ENCODE results near the gene SNX22. TPM values are rescaled to one million over a fixed set of nuclear protein-coding genes. Genes with fewer than 3 reads are reported as not detected.
"Not testable (repeated sequence)": the region's sequence is repeated elsewhere in the genome, so short reads cannot be mapped to it uniquely, and the experiment has no call there.

SNX22 gene
- total RNA-seq, 1 donor = under 0.01 TPM

DNA sequence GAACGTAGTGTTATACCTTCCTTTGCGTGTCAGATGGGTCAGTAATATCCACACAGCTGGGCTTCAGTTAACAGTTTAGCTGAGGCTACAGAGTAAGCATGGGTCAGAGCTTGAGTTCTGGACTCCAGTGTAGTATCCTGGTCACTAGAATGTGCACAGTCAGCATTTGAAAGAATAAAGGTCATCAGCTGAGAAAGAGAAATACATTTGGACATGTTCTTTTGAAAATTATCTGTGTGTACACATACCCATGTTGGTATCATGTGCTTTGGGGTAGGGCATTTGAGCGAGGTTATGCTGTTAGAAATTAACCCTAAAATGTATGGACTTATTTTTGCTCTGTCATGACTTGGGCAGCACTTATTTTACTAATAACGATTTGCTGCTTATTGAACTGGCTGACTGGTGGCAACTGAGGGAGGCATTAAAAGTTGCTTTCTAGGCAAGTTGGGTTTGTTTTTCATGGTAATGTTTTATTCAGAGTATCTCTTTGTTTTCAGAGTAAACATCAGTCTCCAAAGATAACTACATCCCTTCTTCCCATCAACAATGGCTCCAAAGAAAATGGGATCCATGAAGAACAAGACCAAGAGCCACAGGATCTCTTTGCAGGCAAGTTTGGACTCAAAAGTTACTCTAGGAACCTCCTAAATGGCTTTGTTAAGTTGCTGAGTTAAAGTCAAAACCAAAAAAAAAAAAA is 39.3 kb upstream of the SNX22 start:
- TF ChIP-seq CTCF (IDR thresholded peaks at IDR 0.05; ENCODE audit: insufficient read depth, low read depth, low read length) = no peak
- no peak overlapping the region for H3K4me3 ChIP-seq (ENCODE audit: low read depth, low read length)
- DNase-seq (ENCODE audit: low read depth) = no peak

DNA sequence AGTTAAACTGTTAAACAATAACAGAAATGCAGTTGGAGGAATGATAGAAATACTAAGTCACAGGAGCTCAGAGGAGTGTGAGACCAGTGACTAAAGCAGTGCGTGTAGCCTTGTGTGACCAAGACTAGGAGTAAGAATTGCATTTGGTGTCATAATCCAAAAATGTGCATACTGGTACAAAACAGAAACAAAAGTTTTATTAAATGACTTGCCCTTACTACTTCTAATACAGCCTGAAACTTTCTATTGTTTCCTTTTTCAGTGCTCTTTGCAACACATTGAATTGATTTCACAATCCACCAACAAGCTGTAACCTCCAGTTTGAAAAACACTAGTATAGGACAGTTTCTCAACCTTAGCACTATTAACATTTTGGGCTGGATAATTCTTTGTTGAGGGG is 38.6 kb upstream of the SNX22 start:
- peak; percentile 76 for DNase-seq (ENCODE audit: low read depth)
- no peak for TF ChIP-seq CTCF (IDR thresholded peaks at IDR 0.05; ENCODE audit: insufficient read depth, low read depth, low read length)

DNA sequence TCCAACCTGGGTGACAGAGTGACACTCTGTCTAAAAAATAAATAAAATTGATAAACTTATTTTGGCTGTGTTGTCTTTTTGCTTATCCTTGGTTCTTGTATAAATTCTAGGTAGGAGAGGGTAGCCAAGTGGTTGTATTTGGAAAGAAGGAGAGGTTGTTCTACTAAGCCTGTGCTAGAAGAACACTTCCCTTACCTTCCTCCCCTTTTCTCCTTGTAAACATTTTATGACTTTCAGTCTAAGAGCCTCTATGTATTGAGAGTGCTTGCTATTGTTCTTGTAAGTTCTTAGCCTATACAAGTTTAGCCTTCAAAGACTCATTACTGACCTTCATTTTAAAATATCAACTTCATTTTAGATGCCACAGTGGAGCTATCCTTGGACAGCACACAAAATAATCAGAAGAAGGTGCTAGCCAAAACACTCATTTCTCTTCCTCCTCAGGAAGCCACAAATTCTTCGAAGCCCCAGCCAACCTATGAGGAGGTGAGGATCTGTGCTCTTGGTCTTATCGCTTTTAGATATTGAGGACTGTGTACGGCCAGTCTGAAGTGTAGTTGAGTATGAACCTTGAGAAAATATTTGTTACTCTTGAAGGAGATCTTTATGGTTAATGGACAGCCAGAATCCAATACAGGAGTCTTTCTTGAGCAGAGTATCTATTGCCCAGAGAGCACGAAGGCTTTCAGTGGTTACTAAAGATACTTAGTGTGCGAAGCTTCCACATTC is 33.6 kb upstream of the SNX22 start:
- H3K4me3 ChIP-seq (ENCODE audit: low read depth, low read length) = no peak overlapping the region
- no peak for TF ChIP-seq CTCF (IDR thresholded peaks at IDR 0.05; ENCODE audit: insufficient read depth, low read depth, low read length)
- no peak for DNase-seq (ENCODE audit: low read depth)

More for the DNA sequence above, 38.6 kb upstream of the SNX22 start:
- H3K4me3 ChIP-seq (ENCODE audit: low read depth, low read length) = no peak overlapping the region

DNA sequence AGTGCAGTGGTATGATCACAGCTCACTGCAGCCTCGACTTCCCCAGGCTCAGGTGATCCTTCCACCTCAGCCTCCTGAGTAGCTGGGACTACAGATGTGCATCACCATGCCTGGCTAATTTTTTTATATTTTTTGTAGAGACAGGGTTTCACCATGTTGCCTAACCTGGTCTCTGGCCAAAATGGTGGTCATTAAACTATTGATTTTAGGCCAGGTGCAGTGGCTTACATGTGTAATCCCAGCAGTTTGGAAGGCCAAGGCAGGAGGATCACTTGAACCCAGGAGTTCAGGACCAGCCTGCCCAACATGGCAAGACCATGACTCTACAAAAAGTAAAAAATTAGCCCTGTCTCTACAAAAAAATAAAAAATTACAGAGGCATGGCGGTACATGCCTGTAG is 31.2 kb upstream of the SNX22 start:
- DNase-seq (ENCODE audit: low read depth) = not testable (repeated sequence)

DNA sequence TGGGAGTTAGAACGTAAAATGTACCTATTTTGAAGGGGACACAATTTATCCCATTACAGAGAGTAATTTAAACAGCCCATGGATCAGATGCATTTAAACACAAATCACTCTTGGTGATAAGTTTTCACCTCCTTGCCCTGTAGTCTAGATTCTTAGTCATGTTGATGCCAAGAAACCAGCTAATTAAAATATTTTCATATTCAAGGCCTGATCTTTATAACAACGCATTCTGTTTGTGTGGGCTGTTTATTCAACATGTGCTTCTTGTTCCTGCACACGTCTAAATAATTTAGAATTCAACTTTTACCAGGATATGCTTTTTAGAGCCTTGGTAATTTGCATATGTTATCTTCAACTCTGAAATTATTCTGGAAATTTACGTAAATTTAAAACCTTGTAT is 29.9 kb upstream of the SNX22 start:
- DNase-seq (ENCODE audit: low read depth) = no peak
- TF ChIP-seq CTCF (IDR thresholded peaks at IDR 0.05; ENCODE audit: insufficient read depth, low read depth, low read length) = no peak
- no peak overlapping the region for H3K4me3 ChIP-seq (ENCODE audit: low read depth, low read length)

More for the DNA sequence above, 31.2 kb upstream of the SNX22 start:
- H3K4me3 ChIP-seq (ENCODE audit: low read depth, low read length) = not testable (repeated sequence)

GRCh38 chr15:64122444-64122843 is 29.1 kb upstream of the SNX22 start:
- DNase-seq (ENCODE audit: low read depth) = no peak
- H3K4me3 ChIP-seq (ENCODE audit: low read depth, low read length) = no peak overlapping the region
- no peak for TF ChIP-seq CTCF (IDR thresholded peaks at IDR 0.05; ENCODE audit: insufficient read depth, low read depth, low read length)

DNA sequence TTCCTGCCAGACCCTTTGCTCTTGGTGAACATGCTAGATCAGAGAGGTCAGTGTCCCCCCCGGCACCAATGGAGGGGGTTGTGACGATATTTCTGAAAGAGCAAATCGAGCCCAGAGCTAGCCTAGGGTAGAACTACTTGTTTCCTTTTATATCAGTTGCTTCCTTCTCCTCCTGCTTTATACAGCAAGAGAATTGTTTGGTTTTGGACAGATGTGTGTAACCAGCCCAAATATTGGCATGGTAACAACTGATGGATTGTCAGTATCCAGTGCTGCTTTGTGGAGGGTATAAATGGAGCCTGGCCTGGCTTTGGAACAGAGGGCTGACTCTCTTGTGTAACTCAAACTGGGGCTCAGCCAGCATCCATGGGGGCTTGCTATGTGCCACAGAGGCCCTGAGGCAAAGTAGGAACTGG is 28.6 kb upstream of the SNX22 start:
- TF ChIP-seq CTCF (IDR thresholded peaks at IDR 0.05; ENCODE audit: insufficient read depth, low read depth, low read length) = no peak
- no peak for DNase-seq (ENCODE audit: low read depth)
- no peak overlapping the region for H3K4me3 ChIP-seq (ENCODE audit: low read depth, low read length)

Measured in fibroblast of villous mesenchyme (primary cell).